Inflammatory macrophage treated with lipopolysaccharide for 1 hour (primary cell): ENCODE results near the gene THRB.

Experiments used
- DNase-seq, 2 donors: peaks; one replicate each; pipeline ENCODE4 v3.0.0-alpha.2; 2020 to 2022

The THRB gene

GRCh38 chr3:24487325-24488262, 7.1 kb downstream of the THRB start:
- no peak for DNase-seq

- DNase-seq = no peak
Observed at GRCh38 chr3:24485511-24485910, 9.1 kb downstream of the THRB start.

GRCh38 chr3:24483873-24484272, 10.8 kb downstream of the THRB start:
- peak; percentile 70 to 71 for DNase-seq

GRCh38 chr3:24482096-24482705, 12.4 kb downstream of the THRB start:
- no peak for DNase-seq

- no peak for DNase-seq
Observed at GRCh38 chr3:24481193-24481592, 13.5 kb downstream of the THRB start.

GRCh38 chr3:24480497-24480896, 14.2 kb downstream of the THRB start:
- no peak for DNase-seq

- DNase-seq = no peak
Observed at GRCh38 chr3:24479816-24480215, 14.8 kb downstream of the THRB start.

- DNase-seq = no peak
Observed at GRCh38 chr3:24476871-24477656, 17.6 kb downstream of the THRB start.

- DNase-seq = no peak
Observed at GRCh38 chr3:24475925-24476324, 18.7 kb downstream of the THRB start.

- DNase-seq = no peak
Observed at GRCh38 chr3:24474862-24475261, 19.8 kb downstream of the THRB start.

- no peak for DNase-seq
Observed at GRCh38 chr3:24472358-24472757, 22.3 kb downstream of the THRB start.

- no peak for DNase-seq
Observed at GRCh38 chr3:24471486-24471885, 23.2 kb downstream of the THRB start.

GRCh38 chr3:24470277-24470676, 24.4 kb downstream of the THRB start:
- no peak for DNase-seq

GRCh38 chr3:24464389-24464788, 30.3 kb downstream of the THRB start:
- no peak for DNase-seq

- DNase-seq = no peak
Observed at GRCh38 chr3:24462737-24463136, 31.9 kb downstream of the THRB start.

- DNase-seq = no peak
Observed at GRCh38 chr3:24460974-24461373, 33.7 kb downstream of the THRB start.

GRCh38 chr3:24457719-24458118, 36.9 kb downstream of the THRB start:
- DNase-seq = no peak

GRCh38 chr3:24454856-24455255, 39.8 kb downstream of the THRB start:
- DNase-seq = no peak

- DNase-seq = no peak
Observed at GRCh38 chr3:24454393-24454792, 40.3 kb downstream of the THRB start.

GRCh38 chr3:24451461-24452099, 43.1 kb downstream of the THRB start:
- DNase-seq = no peak

- DNase-seq = no peak
Observed at GRCh38 chr3:24450160-24450907, 44.3 kb downstream of the THRB start.

GRCh38 chr3:24447836-24448235, 46.8 kb downstream of the THRB start:
- DNase-seq = no peak
